Natural killer cell (primary cell): Measurements from ENCODE around the gene MBLAC1. TPM values are rescaled to one million over a fixed set of nuclear protein-coding genes. Genes with fewer than 3 reads are reported as not detected.

Experiments used
- ATAC-seq, 3 donors: fragments of 150-1000 bp in 2 of 3; fragments of 200-7000 bp in 1 of 3; cut with Tn5 transposase; 1 replicate in 1 of 3; 2 replicates in 2 of 3; pipeline ENCODE4 v1.10.0; 2021; ENCODE audit warnings: mild to moderate bottlenecking in 2 of 3, moderate library complexity in 2 of 3
- DNase-seq, 2 donors: peaks; one replicate each; pipeline versions ENCODE4 v3.0.0 to v3.0.0-alpha.2; 2013 to 2021; ENCODE audit warnings: mixed read lengths in 1 of 2
- H3K27ac ChIP-seq: one replicate; pipeline ENCODE4 v1.5.1; 2013; ENCODE audit warnings: mild to moderate bottlenecking, low read length
- H3K27me3 ChIP-seq: one replicate; pipeline ENCODE4 v1.6.1; 2013; ENCODE audit warnings: low read length; ENCODE audit not compliant: control insufficient read depth, insufficient read depth
- H3K36me3 ChIP-seq: one replicate; pipeline ENCODE4 v1.6.1; 2013; ENCODE audit warnings: low read length; ENCODE audit not compliant: control insufficient read depth, insufficient read depth
- H3K4me1 ChIP-seq: one replicate; pipeline ENCODE4 v1.6.1; 2013; ENCODE audit warnings: low read length; ENCODE audit not compliant: control insufficient read depth, insufficient read depth
- H3K4me3 ChIP-seq: one replicate; pipeline ENCODE4 v1.5.1; 2013; ENCODE audit warnings: low read length
- H3K9me3 ChIP-seq: one replicate; pipeline ENCODE4 v1.6.1; 2013; ENCODE audit warnings: low read length; ENCODE audit not compliant: control insufficient read depth, insufficient read depth
- H3K27ac Mint-ChIP-seq, 2 donors: one replicate each; pipeline ENCODE4 v1.8.0; 2022; ENCODE audit warnings: mild to moderate bottlenecking in 2 of 2, mixed read lengths in 2 of 2, moderate library complexity in 1 of 2
- H3K27me3 Mint-ChIP-seq, 2 donors: one replicate each; pipeline ENCODE4 v1.8.0; 2022; ENCODE audit warnings: low read depth in 2 of 2, mixed read lengths in 2 of 2
- H3K36me3 Mint-ChIP-seq: one replicate; pipeline ENCODE4 v1.8.0; 2022; ENCODE audit warnings: mixed read lengths
- H3K4me1 Mint-ChIP-seq, 2 donors: one replicate each; pipeline ENCODE4 v1.8.0; 2022; ENCODE audit warnings: mixed read lengths in 2 of 2
- H3K4me3 Mint-ChIP-seq: one replicate; pipeline ENCODE4 v1.8.0; 2022; ENCODE audit warnings: mild to moderate bottlenecking, moderate library complexity, mixed read lengths
- H3K9me3 Mint-ChIP-seq, 2 donors: one replicate each; pipeline ENCODE4 v1.8.0; 2022; ENCODE audit warnings: mixed read lengths in 2 of 2
- CTCF ChIP-seq: fragments of 200-600 bp; IDR thresholded peaks from one replicate; pipeline ENCODE4 v1.8.0; 2022; ENCODE audit warnings: antibody characterized with exemption
- WGBS: methylation state at CpG from one replicate; pipeline ENCODE4 v1.1.7; 2013; ENCODE audit warnings: missing lambda C conversion rate; ENCODE audit not compliant: insufficient coverage; 5-methylcytosine and 5-hydroxymethylcytosine counted together
- intact Hi-C: fragments of 100-400 bp; cut with micrococcal nuclease; formaldehyde crosslinking; loops from one replicate; pipeline ENCODE4 v1.14.2; 2022
- total RNA-seq, 4 donors: library from RNA; stranded (reverse); fragments of 120-200 nt in 1 of 4; gene quantifications; one replicate each; pipeline versions ENCODE4 v1.2.3 to v1.2.4, GENCODE V29; 2013 to 2022

MBLAC1 gene
- total RNA-seq, 3 donors from 2014 or later (not counting 1 experiment from before 2014, with no cell fraction given), result 2.8 to 4.3 (median 4.1) TPM

- peaks cover 33 to 42% of the 10 kb centered on the region in 2 donors for H3K4me1 Mint-ChIP-seq
- peak overlapping the region; percentile 8 to 26 for H3K27ac Mint-ChIP-seq
- ATAC-seq (no peak), DNase-seq (no peak)
- H3K9me3 Mint-ChIP-seq, result no peaks in the 10 kb centered on the region
- H3K36me3 Mint-ChIP-seq, result no peaks in the 10 kb centered on the region
- Histone ChIP-seq H3K36me3 (no peaks in the 10 kb centered on the region), H3K4me3 (no peak overlapping the region), H3K27ac (no peak overlapping the region), H3K4me1 (peaks cover 40% of the 10 kb centered on the region), H3K9me3 (no peaks in the 10 kb centered on the region), H3K27me3 (no peaks in the 10 kb centered on the region)
- no peak for TF ChIP-seq CTCF
- H3K4me3 Mint-ChIP-seq, result peak overlapping the region; percentile 22
- no peaks in the 10 kb centered on the region for H3K27me3 Mint-ChIP-seq
- intact Hi-C loops, result no loop called here
- WGBS, result 77% methylated on average over 3 of the region's 4 CpGs
Measured at GRCh38 chr7:100124301-100125230, 2.2 kb upstream of the MBLAC1 start.

GRCh38 chr7:100126239-100126930 lies 382 bp upstream of the MBLAC1 start:
- WGBS, result 13% methylated on average over 29 of the region's 29 CpGs
- no peaks in the 10 kb centered on the region for H3K36me3 Mint-ChIP-seq
- H3K4me1 ChIP-seq, result peaks cover 34% of the 10 kb centered on the region

GRCh38 chr7:100127866-100128636 lies 1.3 kb downstream of the MBLAC1 start:
- DNase-seq (peak in 1 of 2 donors; percentile 48), ATAC-seq (no peak)
- peak overlapping the region; percentile 88 for H3K4me3 ChIP-seq
- H3K36me3 ChIP-seq, result no peaks in the 10 kb centered on the region
- WGBS, result 4% methylated on average over 37 of the region's 37 CpGs
- Mint-ChIP-seq H3K27me3 (peaks cover 0 to 4% of the 10 kb centered on the region in 2 donors), H3K4me1 (peaks cover 30 to 44% of the 10 kb centered on the region in 2 donors), H3K4me3 (peak overlapping the region; percentile 52), H3K9me3 (no peaks in the 10 kb centered on the region), H3K27ac (peak overlapping the region in 1 of 2 donors; percentile 99), H3K36me3 (no peaks in the 10 kb centered on the region)
- H3K9me3 ChIP-seq, result no peaks in the 10 kb centered on the region
- intact Hi-C loops, result loop anchor here (1.0 kb wide), 1 partner anchor 9 kb away; the partner anchor contains the start of genes CNPY4 and TAF6
- H3K4me1 ChIP-seq, result peaks cover 34% of the 10 kb centered on the region
- TF ChIP-seq CTCF, result no peak
- H3K27ac ChIP-seq, result peak overlapping the region; percentile 8
- H3K27me3 ChIP-seq, result no peaks in the 10 kb centered on the region

More at GRCh38 chr7:100126239-100126930, 382 bp upstream of the MBLAC1 start:
- Histone ChIP-seq H3K36me3 (no peaks in the 10 kb centered on the region), H3K27me3 (no peaks in the 10 kb centered on the region), H3K4me3 (peak overlapping the region; percentile 88), H3K9me3 (no peaks in the 10 kb centered on the region), H3K27ac (peak overlapping the region; percentile 96)
- TF ChIP-seq CTCF, result no peak
- Mint-ChIP-seq H3K4me3 (peak overlapping the region; percentile 98), H3K27me3 (no peaks in the 10 kb centered on the region), H3K27ac (peak overlapping the region; percentile 98 to 99), H3K4me1 (peaks cover 24 to 36% of the 10 kb centered on the region in 2 donors), H3K9me3 (no peaks in the 10 kb centered on the region)
- ATAC-seq (no peak), DNase-seq (no peak)
- intact Hi-C loops, result loop anchor here (1.0 kb wide), 1 partner anchor 25 kb away; the partner anchor contains the start of genes AP4M1 and MCM7
